Measurements from ENCODE around the gene SYT6.

- TF ChIP-seq FOXA1 (IDR thresholded peaks at IDR 0.05) (no peak), SP1 (IDR thresholded peaks at IDR 0.05) (no peak), NFRKB (IDR thresholded peaks at IDR 0.05) (no peak), ZNF384 (IDR thresholded peaks at IDR 0.05) (no peak), HDGF (IDR thresholded peaks at IDR 0.05; ENCODE audit: borderline replicate concordance) (no peak)
Observed at GRCh38 chr1:114072246-114072645, 81.4 kb downstream of the SYT6 start.

Measured in HEK293T (cell line).